Stimulated activated CD8-positive, alpha-beta memory T cell treated with anti-CD3 and anti-CD28 coated beads, Interleukin-4, amount 100 ng/mL, for 4 hours (primary cell): ENCODE data around the gene NPIPB13.
"Not testable (repeated sequence)": the region's sequence is repeated elsewhere in the genome, so short reads cannot be mapped to it uniquely, and the experiment has no call there.

Experiments
- DNase-seq, 2 donors: peaks; one replicate each; pipeline ENCODE4 v3.0.0-alpha.2; 2020; ENCODE audit warnings: low read depth in 2 of 2, low spot score in 1 of 2

NPIPB13 gene

GRCh38 chr16:30248379-30248778 lies at the start of gene NPIPB13:
TSS of gene NPIPB13 (minus strand) at chr16:30248479. CDS start at chr16:30245573, 2,906 bp downstream.
- DNase-seq, result not testable (repeated sequence)

- not testable (repeated sequence) for DNase-seq
These were observed 34.1 kb upstream of the NPIPB13 start for GRCh38 chr16:30282357-30282756.

GRCh38 chr16:30278523-30278922 lies 30.2 kb upstream of the NPIPB13 start:
- DNase-seq, result not testable (repeated sequence)

- DNase-seq, result not testable (repeated sequence)
These were observed 31.2 kb downstream of the NPIPB13 start for GRCh38 chr16:30217082-30217481.

GRCh38 chr16:30211414-30211813 lies 36.9 kb downstream of the NPIPB13 start:
- not testable (repeated sequence) for DNase-seq

GRCh38 chr16:30209032-30209431 lies 39.2 kb downstream of the NPIPB13 start:
- not testable (repeated sequence) for DNase-seq

GRCh38 chr16:30207063-30207704 lies 41.1 kb downstream of the NPIPB13 start:
- not testable (repeated sequence) for DNase-seq

- not testable (repeated sequence) for DNase-seq
These were observed 42.0 kb downstream of the NPIPB13 start for GRCh38 chr16:30206252-30206651.

- not testable (repeated sequence) for DNase-seq
These were observed 42.6 kb downstream of the NPIPB13 start for GRCh38 chr16:30205541-30206236.

- not testable (repeated sequence) for DNase-seq
These were observed 48.5 kb downstream of the NPIPB13 start for GRCh38 chr16:30199608-30200343.

GRCh38 chr16:30199049-30199448 lies 49.2 kb downstream of the NPIPB13 start, which contains the start of gene SULT1A3:
TSS of gene SULT1A3 (plus strand) at chr16:30199255. CDS start at chr16:30200729, 1,474 bp downstream.
- DNase-seq, result not testable (repeated sequence)
